K562 (cell line): ENCODE results near the gene RND1. TPM values are rescaled to one million over a fixed set of nuclear protein-coding genes. Genes with fewer than 3 reads are reported as not detected.
A peak's percentile ranks its signal among the peaks of the same experiment; 100 is the strongest.

Experiments used
- ATAC-seq: fragments of 200-7000 bp; cut with Tn5 transposase; 3 replicates; pipeline ENCODE4 v1.9.1; 2020; ENCODE audit warnings: moderate library complexity
- BruUV-seq: library from RNA; stranded (reverse); fragments of 400-500 nt; replicated peaks from 2 replicates; lab custom pipeline; 2021; lab: Mats Ljungman, UMichigan
- CTCF ChIA-PET: fragments of 300-600 bp; formaldehyde crosslinking; extraction: SDS; loops from one replicate; lab custom pipeline; 2021; ENCODE audit warnings: low intra/inter-chr PET ratio; lab: Yijun Ruan, JAX
- POLR2A ChIA-PET: fragments of 300-600, 350-650 bp; sonication (Branson Sonifier 250); formaldehyde crosslinking; extraction: SDS; loops from one replicate; lab custom pipeline; 2021; ENCODE audit warnings: antibody characterized with exemption, inconsistent platforms; lab: Yijun Ruan, JAX
- DNase-seq, 4 experiments: peaks; one replicate each; pipeline versions ENCODE4 v3.0.0 to v3.0.0-alpha.2; 2011 to 2018; ENCODE audit warnings: low spot score in 3 of 4, mixed read lengths in 3 of 4; ENCODE audit errors: extremely low read depth in 1 of 4
- FAIRE-seq: peaks from 2 replicates; lab custom pipeline; 2011; peaks lifted over from hg19 to GRCh38; lab: Jason Lieb, UNC
- H2AFZ ChIP-seq: 2 replicates; pipeline ENCODE4 v1.6.0; 2011; ENCODE audit warnings: low read depth, low read length, control low read depth, inconsistent platforms
- H3K27ac ChIP-seq: fragments of 200-600 bp; 3 replicates; pipeline ENCODE4 v1.8.0; 2011; ENCODE audit warnings: low read depth, mild to moderate bottlenecking, control low read depth, inconsistent platforms, low read length, moderate library complexity, mixed read lengths; ENCODE audit errors: extremely low read depth
- H3K27me3 ChIP-seq, 2 experiments: fragments of 300-600 bp in 1 of 2; 2 replicates in 1 of 2; 3 replicates in 1 of 2; pipeline versions ENCODE4 v1.6.0 to v1.8.0; 2011; ENCODE audit warnings: inconsistent platforms in 2 of 2, low read length in 2 of 2, mild to moderate bottlenecking in 1 of 2, mixed read lengths in 1 of 2, moderate library complexity in 1 of 2; ENCODE audit not compliant: control insufficient read depth in 2 of 2, insufficient read depth in 2 of 2
- H3K36me3 ChIP-seq: fragments of 300-600 bp; 3 replicates; pipeline ENCODE4 v1.8.0; 2011; ENCODE audit warnings: mild to moderate bottlenecking, low read length, inconsistent platforms; ENCODE audit not compliant: control insufficient read depth, insufficient read depth
- H3K4me1 ChIP-seq, 2 experiments: fragments of 200-600 bp in 1 of 2; replicated peaks in 1 of 2; 2 replicates in 1 of 2; 3 replicates in 1 of 2; pipeline versions ENCODE4 v1.5.1 to v1.8.0; 2011; ENCODE audit warnings: inconsistent platforms in 2 of 2, low read length in 2 of 2, mild to moderate bottlenecking in 1 of 2, mixed read lengths in 1 of 2, moderate library complexity in 1 of 2; ENCODE audit not compliant: control insufficient read depth in 2 of 2, insufficient read depth in 2 of 2
- H3K4me2 ChIP-seq: 2 replicates; pipeline ENCODE4 v1.6.1; 2011; ENCODE audit warnings: low read length, control low read depth, inconsistent platforms, mixed read lengths; ENCODE audit not compliant: insufficient read depth
- H3K4me3 ChIP-seq: fragments of 200-600 bp; sonication (generic), shearing (Covaris generic); 2 replicates; pipeline ENCODE4 v1.5.1; 2016; ENCODE audit warnings: control low read depth, inconsistent platforms
- H3K79me2 ChIP-seq: fragments of 200-600 bp; 3 replicates; pipeline ENCODE4 v1.8.0; 2011; ENCODE audit warnings: low read length, inconsistent platforms; ENCODE audit not compliant: control insufficient read depth, insufficient read depth
- H3K9ac ChIP-seq, 2 experiments: 2 replicates each; pipeline versions ENCODE4 v1.6.0 to v1.6.1; 2011; ENCODE audit warnings: low read depth in 2 of 2, low read length in 2 of 2, control low read depth in 1 of 2, inconsistent platforms in 1 of 2, mild to moderate bottlenecking in 1 of 2, mixed read lengths in 1 of 2; ENCODE audit not compliant: insufficient read depth in 1 of 2
- H3K9me1 ChIP-seq: one replicate; pipeline ENCODE4 v1.6.0; 2011; ENCODE audit warnings: inconsistent platforms, mild to moderate bottlenecking, low read length, moderate library complexity; ENCODE audit not compliant: control insufficient read depth, insufficient read depth
- H3K9me3 ChIP-seq: replicated peaks from 2 replicates; pipeline ENCODE4 v1.5.1; 2011; ENCODE audit warnings: low read depth, low read length, inconsistent platforms; ENCODE audit not compliant: control insufficient read depth, insufficient read depth
- H4K20me1 ChIP-seq: replicated peaks from 2 replicates; pipeline ENCODE4 v1.6.1; 2011; ENCODE audit warnings: low read length, inconsistent platforms, mixed read lengths; ENCODE audit not compliant: control insufficient read depth, insufficient read depth
- CEBPG ChIP-seq, 3 experiments: fragments of 200-800 bp in 1 of 3; sonication (Bioruptor generic) in 1 of 3; sonication (generic) in 1 of 3; formaldehyde crosslinking in 1 of 3; IDR thresholded peaks in 2 of 3; conservative IDR thresholded peaks in 1 of 3; 2 replicates each; pipeline versions ENCODE4 v1.6.1 to v1.8.0; 2016 to 2022; ENCODE audit warnings: missing compliant biosample characterization in 2 of 3, missing genetic modification characterization in 2 of 3, mild to moderate bottlenecking in 1 of 3, missing genetic modification reagents in 1 of 3
- ETS2 ChIP-seq: IDR thresholded peaks from 2 replicates; pipeline ENCODE4 v1.6.1; 2016; ENCODE audit warnings: borderline replicate concordance, missing genetic modification characterization, mild to moderate bottlenecking, moderate library complexity, missing compliant biosample characterization; ENCODE audit not compliant: poor library complexity, severe bottlenecking
- FOXK1 ChIP-seq: sonication (generic); formaldehyde crosslinking; IDR thresholded peaks from 2 replicates; pipeline ENCODE4 v1.8.0; 2022; ENCODE audit warnings: missing genetic modification reagents, mild to moderate bottlenecking, borderline replicate concordance
- HDAC3 ChIP-seq: fragments of 450-650 bp; IDR thresholded peaks from 2 replicates; pipeline ENCODE4 v1.6.1; 2018; ENCODE audit warnings: borderline replicate concordance, mild to moderate bottlenecking, moderate library complexity; ENCODE audit not compliant: partially characterized antibody
- WGBS: fragments of 100-300 bp; shearing (Covaris generic); methylation state at CpG from one replicate; pipeline ENCODE4 v1.1.6; 2016; ENCODE audit warnings: low coverage, mixed read lengths; ENCODE audit not compliant: insufficient coverage; ENCODE audit errors: missing lambda C conversion rate; 5-methylcytosine and 5-hydroxymethylcytosine counted together
- in situ Hi-C: fragments of 300-500 bp; cut with MboI; formaldehyde crosslinking; loops from 4 replicates; pipeline ENCODE4 v1.15.0; 2018; ENCODE audit warnings: inconsistent platforms, mixed read lengths
- intact Hi-C: fragments of 100-400 bp; cut with micrococcal nuclease; formaldehyde crosslinking; loops from 2 replicates; pipeline ENCODE4 v1.14.2; 2022
- polyA plus RNA-seq, 8 experiments: library from polyadenylated mRNA; depleted of rRNA in 4 of 8; stranded (reverse) in 5 of 8; unstranded in 3 of 8; fragments of >200 nt; fragmentation: Nextera tagmentation in 2 of 8; fragmentation: Illumina TruSeq in 1 of 8; extraction: Ambion mirVana in 2 of 8; extraction: Trizol in 1 of 8; gene quantifications; 2 replicates each; pipeline versions ENCODE4 v1.2.1 to v1.2.3, GENCODE V29; 2011 to 2014; ENCODE audit warnings: inconsistent platforms in 1 of 8, missing spikeins in 1 of 8
- total RNA-seq, 7 experiments: library from RNA; depleted of rRNA in 6 of 7; stranded (reverse); fragments of >200 nt in 6 of 7; fragmentation: Illumina TruSeq in 2 of 7; extraction: Trizol in 2 of 7; gene quantifications; 2 replicates each; pipeline versions ENCODE4 v1.2.1 to v1.2.3, GENCODE V29; 2011 to 2021; ENCODE audit warnings: low replicate concordance in 1 of 7
- TF ChIP-seq, protein P1 (sequence below): fragments of 450-650 bp; IDR thresholded peaks from one replicate; pipeline ENCODE4 v1.6.1; 2018; ENCODE audit warnings: mild to moderate bottlenecking, moderate library complexity; ENCODE audit not compliant: partially characterized antibody

Gene RND1
- total and polyA plus RNA-seq, 9 of the 15 experiments (the other 6 are each of a cell fraction or from before 2014, with no cell fraction given), result 0.18 to 0.78 (median 0.58) TPM; not detected in 2

DNA sequence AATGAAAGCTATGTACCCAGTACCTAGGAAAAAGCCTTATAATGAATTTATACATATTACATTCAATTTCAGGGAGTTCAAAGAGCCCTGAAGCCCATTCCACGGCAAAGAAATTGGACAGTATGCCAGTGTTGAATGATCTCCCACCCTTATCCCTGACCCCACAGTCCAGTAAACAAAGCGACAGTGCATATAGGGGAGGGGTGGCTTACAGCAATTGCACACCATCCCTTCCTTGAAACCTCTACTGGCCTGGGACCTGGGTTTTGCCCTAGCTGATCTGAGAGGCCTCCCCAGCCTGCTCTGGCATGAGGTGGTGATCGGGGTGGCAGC, 17.3 kb upstream of the RND1 start (continued):
- TF ChIP-seq ETS2 (tag) (no peak), FOXK1 (no peak)
- TF ChIP-seq, protein P1, sequence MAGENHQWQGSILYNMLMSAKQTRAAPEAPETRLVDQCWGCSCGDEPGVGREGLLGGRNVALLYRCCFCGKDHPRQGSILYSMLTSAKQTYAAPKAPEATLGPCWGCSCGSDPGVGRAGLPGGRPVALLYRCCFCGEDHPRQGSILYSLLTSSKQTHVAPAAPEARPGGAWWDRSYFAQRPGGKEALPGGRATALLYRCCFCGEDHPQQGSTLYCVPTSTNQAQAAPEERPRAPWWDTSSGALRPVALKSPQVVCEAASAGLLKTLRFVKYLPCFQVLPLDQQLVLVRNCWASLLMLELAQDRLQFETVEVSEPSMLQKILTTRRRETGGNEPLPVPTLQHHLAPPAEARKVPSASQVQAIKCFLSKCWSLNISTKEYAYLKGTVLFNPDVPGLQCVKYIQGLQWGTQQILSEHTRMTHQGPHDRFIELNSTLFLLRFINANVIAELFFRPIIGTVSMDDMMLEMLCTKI, result no peak

DNA sequence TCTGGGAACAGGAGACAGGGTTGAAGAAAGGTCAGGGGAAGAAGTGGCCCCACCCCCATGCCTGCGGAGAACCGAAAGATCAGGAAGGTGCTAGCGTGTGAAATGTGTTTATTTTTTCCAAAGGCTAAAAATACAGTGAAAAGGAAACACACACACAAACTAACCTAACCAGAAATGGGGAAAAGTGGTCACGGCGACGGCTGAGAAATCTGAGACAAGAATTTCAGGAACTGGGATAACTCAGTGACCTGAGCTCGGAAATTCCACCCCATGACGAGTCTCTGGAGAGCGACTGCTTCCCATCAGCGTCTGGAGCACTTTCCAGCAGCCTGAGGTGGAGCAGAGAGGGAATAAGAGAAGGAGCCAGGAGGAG, 16.6 kb upstream of the RND1 start:
- H3K36me3 ChIP-seq, result no peaks in the 10 kb centered on the region
- H3K4me2 ChIP-seq, result peak overlapping the region; percentile 30
- no TSS peak for BruUV-seq
- peaks cover 9 to 16% of the 10 kb centered on the region in 2 experiments; a peak in 3 of 5 replicates for H3K4me1 ChIP-seq
- in situ Hi-C loops (no loop called here), intact Hi-C loops (no loop called here)
- no peak for DNase-seq
- 18% methylated on average over 10 of the region's 10 CpGs for WGBS
- H3K9me3 ChIP-seq, result no peaks in the 10 kb centered on the region
- TF ChIP-seq HDAC3 (no peak), CEBPG (CRISPR knock-in tag; IDR thresholded peaks at IDR 0.05) (0 out of 2 replicates have a peak, but pooled peaks have one; percentile 10), CEBPG (tag; conservative IDR thresholded peaks at IDR 0.05 in 1 of 2, IDR thresholded peaks at IDR 0.05 in 1 of 2) (no peak)
- no peak for ATAC-seq
- ChIA-PET CTCF (no interaction called here), POLR2A (interaction anchor here (0.5 to 0.6 kb wide), 2 partner anchors 51 to 112 kb away, joined by 3 read pairs; no protein-coding TSS in a partner anchor)
- H3K79me2 ChIP-seq, result no peaks in the 10 kb centered on the region
- H3K9ac ChIP-seq, result no peak overlapping the region
- H3K4me3 ChIP-seq, result no peak overlapping the region
- no peak overlapping the region for H3K27ac ChIP-seq
- no peaks in the 10 kb centered on the region for H4K20me1 ChIP-seq
- peaks cover 3 to 4% of the 10 kb centered on the region in 2 experiments; a peak in 1 of 5 replicates for H3K27me3 ChIP-seq
- FAIRE-seq, result no peak
- no peaks in the 10 kb centered on the region for H3K9me1 ChIP-seq
- H2AFZ ChIP-seq, result 0 out of 2 replicates have a peak overlapping the region, but pooled peaks have one; percentile 25
